ENCODE data around the gene LNPK.

Gene LNPK

GRCh38 chr2:176024083-176024482, 22.0 kb upstream of the LNPK start:
- TF ChIP-seq CTCF (IDR thresholded peaks at IDR 0.05; ENCODE audit: low read length, missing control alignments) = no peak
- no peak for DNase-seq (ENCODE audit: low read depth)
- no peak overlapping the region for H3K4me3 ChIP-seq (replicated peaks; ENCODE audit: low read depth, low read length)

- no peak for TF ChIP-seq CTCF (IDR thresholded peaks at IDR 0.05; ENCODE audit: low read length, missing control alignments)
- no peak for DNase-seq (ENCODE audit: low read depth)
- H3K4me3 ChIP-seq (replicated peaks; ENCODE audit: low read depth, low read length) = no peak overlapping the region
Measured at GRCh38 chr2:176022048-176022447, 20.0 kb upstream of the LNPK start.

GRCh38 chr2:176020400-176020799, 18.3 kb upstream of the LNPK start:
- DNase-seq (ENCODE audit: low read depth) = no peak
- no peak for TF ChIP-seq CTCF (IDR thresholded peaks at IDR 0.05; ENCODE audit: low read length, missing control alignments)
- H3K4me3 ChIP-seq (replicated peaks; ENCODE audit: low read depth, low read length) = no peak overlapping the region

- no peak for DNase-seq (ENCODE audit: low read depth)
- no peak overlapping the region for H3K4me3 ChIP-seq (replicated peaks; ENCODE audit: low read depth, low read length)
- TF ChIP-seq CTCF (IDR thresholded peaks at IDR 0.05; ENCODE audit: low read length, missing control alignments) = no peak
Measured at GRCh38 chr2:176018708-176019107, 16.6 kb upstream of the LNPK start.

- no peak overlapping the region for H3K4me3 ChIP-seq (replicated peaks; ENCODE audit: low read depth, low read length)
- no peak for DNase-seq (ENCODE audit: low read depth)
- TF ChIP-seq CTCF (IDR thresholded peaks at IDR 0.05; ENCODE audit: low read length, missing control alignments) = no peak
Measured at GRCh38 chr2:176009445-176009844, 7.4 kb upstream of the LNPK start.

GRCh38 chr2:176004934-176005333, 2.9 kb upstream of the LNPK start:
- no peak for DNase-seq (ENCODE audit: low read depth)
- H3K4me3 ChIP-seq (replicated peaks; ENCODE audit: low read depth, low read length) = no peak overlapping the region
- no peak for TF ChIP-seq CTCF (IDR thresholded peaks at IDR 0.05; ENCODE audit: low read length, missing control alignments)

GRCh38 chr2:176003958-176004357, 1.9 kb upstream of the LNPK start:
- no peak for TF ChIP-seq CTCF (IDR thresholded peaks at IDR 0.05; ENCODE audit: low read length, missing control alignments)

More at GRCh38 chr2:176003958-176004357, 1.9 kb upstream of the LNPK start:
- DNase-seq (ENCODE audit: low read depth) = no peak
- H3K4me3 ChIP-seq (replicated peaks; ENCODE audit: low read depth, low read length) = no peak overlapping the region
